Neutrophil (primary cell): ENCODE data around the gene AKAP6.

Experiments used
- H3K27ac ChIP-seq: fragments of 200-600 bp; sonication (generic); 2 replicates; pipeline ENCODE4 v1.5.1; 2016; ENCODE audit warnings: mild to moderate bottlenecking, moderate library complexity
- H3K27me3 ChIP-seq: fragments of 200-600 bp; sonication (generic); 2 replicates; pipeline ENCODE4 v1.6.0; 2016; ENCODE audit warnings: mild to moderate bottlenecking
- H3K36me3 ChIP-seq: fragments of 200-600 bp; sonication (generic); 2 replicates; pipeline ENCODE4 v1.5.1; 2017
- H3K4me1 ChIP-seq, 2 experiments: fragments of 200-600 bp in 1 of 2; sonication (generic) in 1 of 2; 1 replicate in 1 of 2; 2 replicates in 1 of 2; pipeline versions ENCODE4 v1.5.1 to v1.6.1; 2013 to 2016; ENCODE audit warnings: low read depth in 1 of 2, low read length in 1 of 2, mild to moderate bottlenecking in 1 of 2, moderate library complexity in 1 of 2; ENCODE audit not compliant: control insufficient read depth in 1 of 2, insufficient read depth in 1 of 2
- H3K4me3 ChIP-seq, 2 experiments: fragments of 200-600 bp in 1 of 2; sonication (generic) in 1 of 2; 1 replicate in 1 of 2; 2 replicates in 1 of 2; pipeline ENCODE4 v1.5.1; 2013 to 2016; ENCODE audit warnings: low read depth in 1 of 2, low read length in 1 of 2, mild to moderate bottlenecking in 1 of 2, moderate library complexity in 1 of 2
- H3K9me3 ChIP-seq: fragments of 200-600 bp; sonication (generic); 2 replicates; pipeline ENCODE4 v1.5.1; 2016
- CTCF ChIP-seq: fragments of 200-600 bp; sonication (generic); IDR thresholded peaks from 2 replicates; pipeline ENCODE4 v1.5.1; 2016; ENCODE audit warnings: antibody characterized with exemption

AKAP6 gene

GRCh38 chr14:32865827-32866376 is 536.8 kb downstream of the AKAP6 start:
- no peak for TF ChIP-seq CTCF
- Histone ChIP-seq H3K4me3 (no peak overlapping the region), H3K36me3 (no peaks in the 10 kb centered on the region), H3K27ac (no peak overlapping the region), H3K9me3 (no peaks in the 10 kb centered on the region), H3K27me3 (no peaks in the 10 kb centered on the region), H3K4me1 (no peaks in the 10 kb centered on the region)

- H3K36me3 ChIP-seq, result no peaks in the 10 kb centered on the region
- TF ChIP-seq CTCF, result no peak
- H3K4me3 ChIP-seq, result no peak overlapping the region
- H3K4me1 ChIP-seq, result no peaks in the 10 kb centered on the region
- no peak overlapping the region for H3K27ac ChIP-seq
- H3K27me3 ChIP-seq, result no peaks in the 10 kb centered on the region
- peaks cover 7% of the 10 kb centered on the region for H3K9me3 ChIP-seq
Measured at GRCh38 chr14:32883188-32883587, 554.1 kb downstream of the AKAP6 start.
